ENCODE results near the gene ESF1.

The ESF1 gene

DNA sequence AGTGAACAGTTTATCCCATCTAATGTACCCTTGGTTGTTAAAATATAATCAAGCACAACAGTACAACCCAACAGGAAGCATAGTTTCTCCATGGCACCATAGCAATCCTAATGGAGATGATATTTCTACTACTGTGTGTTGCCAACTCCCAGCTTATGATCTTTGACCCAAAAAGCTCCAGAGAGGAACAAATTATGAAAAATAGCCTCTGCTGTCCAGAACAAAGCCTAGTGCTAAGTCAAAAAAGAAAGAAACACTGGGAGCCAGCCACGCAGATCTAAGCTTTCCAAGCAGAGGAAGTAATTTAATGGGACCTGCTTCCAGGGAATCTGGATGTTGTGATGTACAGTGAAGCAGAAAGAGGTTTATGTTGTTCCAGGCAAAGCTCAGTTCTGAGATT lies 93.8 kb downstream of the ESF1 start:
- in situ Hi-C loops (cut with HindIII; ENCODE audit: low sequenced_read_pairs) = no loop called here
- TF ChIP-seq, protein P1, sequence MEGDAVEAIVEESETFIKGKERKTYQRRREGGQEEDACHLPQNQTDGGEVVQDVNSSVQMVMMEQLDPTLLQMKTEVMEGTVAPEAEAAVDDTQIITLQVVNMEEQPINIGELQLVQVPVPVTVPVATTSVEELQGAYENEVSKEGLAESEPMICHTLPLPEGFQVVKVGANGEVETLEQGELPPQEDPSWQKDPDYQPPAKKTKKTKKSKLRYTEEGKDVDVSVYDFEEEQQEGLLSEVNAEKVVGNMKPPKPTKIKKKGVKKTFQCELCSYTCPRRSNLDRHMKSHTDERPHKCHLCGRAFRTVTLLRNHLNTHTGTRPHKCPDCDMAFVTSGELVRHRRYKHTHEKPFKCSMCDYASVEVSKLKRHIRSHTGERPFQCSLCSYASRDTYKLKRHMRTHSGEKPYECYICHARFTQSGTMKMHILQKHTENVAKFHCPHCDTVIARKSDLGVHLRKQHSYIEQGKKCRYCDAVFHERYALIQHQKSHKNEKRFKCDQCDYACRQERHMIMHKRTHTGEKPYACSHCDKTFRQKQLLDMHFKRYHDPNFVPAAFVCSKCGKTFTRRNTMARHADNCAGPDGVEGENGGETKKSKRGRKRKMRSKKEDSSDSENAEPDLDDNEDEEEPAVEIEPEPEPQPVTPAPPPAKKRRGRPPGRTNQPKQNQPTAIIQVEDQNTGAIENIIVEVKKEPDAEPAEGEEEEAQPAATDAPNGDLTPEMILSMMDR (IDR thresholded peaks at IDR 0.05; ENCODE audit: low read depth, low read length, missing control alignments) = no peak
- H3K4me3 ChIP-seq (ENCODE audit: low read depth, low read length) = no peak overlapping the region
- no peak for DNase-seq (ENCODE audit: low read depth)

DNA sequence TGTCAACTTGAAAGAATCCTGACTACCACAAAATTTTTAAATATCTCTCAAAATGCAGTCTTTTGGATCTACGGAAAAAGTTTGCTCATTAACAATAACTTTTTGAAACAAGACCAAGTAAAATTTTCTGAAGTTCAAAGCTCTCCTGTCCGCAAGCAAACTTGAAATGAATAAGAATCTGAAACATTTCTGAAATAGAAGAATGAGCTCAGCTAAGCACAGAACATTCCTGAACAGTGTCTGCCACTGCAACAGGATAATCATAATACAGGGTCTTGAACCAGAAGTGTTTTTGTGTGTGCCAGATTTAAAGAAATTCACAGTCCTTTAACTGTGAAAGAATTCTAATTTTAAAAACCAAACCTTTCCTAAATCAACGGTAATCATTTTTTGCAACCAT lies 96.9 kb downstream of the ESF1 start:
- TF ChIP-seq, protein P1 (IDR thresholded peaks at IDR 0.05; ENCODE audit: low read depth, low read length, missing control alignments) = no peak
- in situ Hi-C loops (cut with HindIII; ENCODE audit: low sequenced_read_pairs) = no loop called here
- H3K4me3 ChIP-seq (ENCODE audit: low read depth, low read length) = no peak overlapping the region
- DNase-seq (ENCODE audit: low read depth) = no peak

DNA sequence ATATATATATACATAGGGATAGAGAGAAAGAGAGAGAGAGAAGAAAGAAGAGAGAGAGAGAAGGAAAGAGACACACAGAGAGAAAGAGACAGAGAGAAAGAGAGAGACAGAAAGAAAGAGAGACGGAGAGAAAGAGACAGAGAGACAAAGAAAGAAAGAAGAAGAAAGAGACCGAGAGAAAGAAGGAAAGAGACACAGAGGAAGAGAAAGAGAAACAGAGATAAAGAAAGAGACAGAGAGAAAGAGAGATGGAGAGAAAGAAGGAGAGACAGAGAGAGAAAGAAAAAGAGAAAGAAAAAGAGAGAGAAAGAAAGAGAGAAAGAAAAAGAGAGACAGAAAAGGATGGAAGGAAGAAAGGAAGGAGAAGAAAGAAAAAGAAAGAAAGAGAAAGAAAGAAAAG lies 99.1 kb downstream of the ESF1 start:
- no peak overlapping the region for H3K4me3 ChIP-seq (ENCODE audit: low read depth, low read length)
- in situ Hi-C loops (cut with HindIII; ENCODE audit: low sequenced_read_pairs) = no loop called here
- TF ChIP-seq, protein P1 (IDR thresholded peaks at IDR 0.05; ENCODE audit: low read depth, low read length, missing control alignments) = no peak
- no peak for DNase-seq (ENCODE audit: low read depth)

DNA sequence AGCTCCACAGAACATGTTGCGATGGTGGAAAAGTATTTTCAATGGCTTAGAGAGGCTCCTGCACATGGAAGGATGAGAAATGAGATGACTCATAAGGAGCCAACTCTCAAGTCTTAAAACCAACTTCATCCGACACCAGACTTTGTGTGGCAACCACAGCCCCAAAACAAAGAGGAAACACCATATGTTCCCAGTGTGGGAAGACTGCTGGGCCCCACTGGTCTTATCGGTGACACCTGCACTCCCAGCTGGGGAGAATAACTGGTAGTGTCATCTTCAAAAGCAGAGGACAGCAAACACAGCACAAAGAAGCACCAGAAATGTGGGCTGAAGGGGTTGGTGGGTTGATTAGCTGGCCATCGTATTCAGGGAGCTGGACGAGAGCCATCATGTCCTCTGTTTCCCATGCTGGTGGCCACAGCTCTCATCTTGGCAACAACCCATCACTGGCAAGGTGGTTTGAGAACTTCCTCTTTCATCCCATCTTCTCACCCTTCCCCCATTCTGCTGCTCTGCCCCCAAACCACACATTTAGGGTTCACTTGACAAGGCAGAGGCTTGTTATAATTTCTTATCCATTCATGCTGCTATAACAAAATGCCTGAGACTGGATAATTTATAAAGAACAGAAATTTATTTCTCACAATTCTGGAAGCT lies 100.0 kb downstream of the ESF1 start:
- in situ Hi-C loops (cut with HindIII; ENCODE audit: low sequenced_read_pairs) = no loop called here
- TF ChIP-seq, protein P1 (IDR thresholded peaks at IDR 0.05; ENCODE audit: low read depth, low read length, missing control alignments) = no peak
- H3K4me3 ChIP-seq (ENCODE audit: low read depth, low read length) = no peak overlapping the region
- DNase-seq (ENCODE audit: low read depth) = no peak

DNA sequence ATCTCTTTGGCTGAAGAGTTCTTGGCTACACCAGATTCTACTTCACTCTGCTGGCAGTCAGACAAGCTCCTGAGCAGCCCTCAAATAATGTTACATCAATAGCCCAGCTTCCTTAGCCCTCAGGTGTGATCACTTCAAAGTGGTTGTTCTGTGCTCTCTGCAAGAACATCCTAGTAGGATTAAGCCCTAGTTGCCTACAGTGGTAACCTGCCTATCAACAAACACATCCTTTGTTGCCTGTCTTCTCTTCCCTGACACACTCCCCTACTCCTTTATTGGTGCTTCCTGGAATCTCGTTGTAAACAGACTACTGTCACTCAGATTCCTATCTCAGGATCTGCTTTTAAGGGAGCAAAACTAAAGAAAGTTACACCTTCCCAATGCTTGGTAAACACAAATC lies 100.9 kb downstream of the ESF1 start:
- DNase-seq (ENCODE audit: low read depth) = no peak
- TF ChIP-seq, protein P1 (IDR thresholded peaks at IDR 0.05; ENCODE audit: low read depth, low read length, missing control alignments) = no peak
- in situ Hi-C loops (cut with HindIII; ENCODE audit: low sequenced_read_pairs) = no loop called here
- no peak overlapping the region for H3K4me3 ChIP-seq (ENCODE audit: low read depth, low read length)

DNA sequence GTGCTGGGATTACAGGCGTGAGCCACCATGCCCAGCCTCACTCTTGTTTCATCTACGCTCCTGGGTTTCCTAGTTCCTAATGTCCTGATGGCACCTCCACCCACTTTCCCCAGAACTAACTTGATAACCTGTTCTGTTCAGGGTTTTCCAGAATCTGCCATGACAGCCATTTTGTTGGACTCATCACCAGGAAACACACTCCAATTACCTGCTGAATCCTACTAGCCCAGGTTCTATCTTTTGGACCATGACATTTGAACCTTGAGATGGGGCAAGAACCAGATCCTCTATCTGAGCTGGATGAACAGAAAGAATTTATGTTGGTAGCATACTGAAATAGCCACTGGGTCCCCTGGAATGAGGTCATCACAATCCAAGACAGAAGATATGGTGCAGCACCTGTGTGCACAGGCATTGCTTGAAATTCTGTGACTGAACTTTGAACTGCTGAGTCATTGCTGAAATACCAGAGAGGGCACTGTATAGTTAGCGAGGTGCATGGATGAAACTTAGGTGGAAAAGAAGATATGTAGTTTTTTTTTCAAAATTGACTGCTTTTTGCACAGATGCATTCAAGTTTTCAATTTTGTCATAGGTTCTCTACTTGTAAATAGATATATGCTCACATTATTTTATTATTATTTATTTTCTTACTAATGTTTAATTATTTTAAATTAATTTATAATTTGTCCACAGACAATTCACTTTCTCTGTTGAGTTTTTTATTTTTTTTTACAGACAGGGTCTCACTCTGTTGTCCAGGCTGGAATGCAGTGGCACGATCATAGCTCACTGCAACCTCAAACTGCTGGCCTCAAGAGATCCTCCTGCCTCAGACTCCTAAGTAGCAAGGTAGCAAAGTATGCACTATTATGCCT lies 103.2 kb downstream of the ESF1 start:
- no peak overlapping the region for H3K4me3 ChIP-seq (ENCODE audit: low read depth, low read length)
- DNase-seq (ENCODE audit: low read depth) = no peak
- in situ Hi-C loops (cut with HindIII; ENCODE audit: low sequenced_read_pairs) = no loop called here
- TF ChIP-seq, protein P1 (IDR thresholded peaks at IDR 0.05; ENCODE audit: low read depth, low read length, missing control alignments) = no peak
